Kidney epithelial cell (primary cell): ENCODE measurements around the gene OXLD1. TPM values are rescaled to one million over a fixed set of nuclear protein-coding genes. Genes with fewer than 3 reads are reported as not detected.

Source experiments
- DNase-seq: peaks from one replicate; pipeline ENCODE4 v3.0.0-alpha.2; 2010; ENCODE audit warnings: low read depth
- H3K27me3 ChIP-seq: 2 replicates; pipeline ENCODE4 v1.6.0; 2011; ENCODE audit warnings: low read length; ENCODE audit not compliant: control insufficient read depth, insufficient read depth
- H3K36me3 ChIP-seq: 2 replicates; pipeline ENCODE4 v1.5.1; 2011; ENCODE audit warnings: low read length; ENCODE audit not compliant: control insufficient read depth, insufficient read depth
- H3K4me3 ChIP-seq: 2 replicates; pipeline ENCODE4 v1.5.1; 2011; ENCODE audit warnings: low read depth, mild to moderate bottlenecking, control low read depth, low read length
- CTCF ChIP-seq: IDR thresholded peaks from 2 replicates; pipeline ENCODE4 v1.5.1; 2011; ENCODE audit warnings: mild to moderate bottlenecking, moderate library complexity, low read length, control low read depth, inconsistent platforms; ENCODE audit not compliant: insufficient read depth, poor library complexity, severe bottlenecking
- total RNA-seq: library from RNA; depleted of rRNA; stranded (reverse); fragments of >200 nt; gene quantifications from 2 replicates; pipeline ENCODE4 v1.2.3, GENCODE V29; 2015

Gene OXLD1
- total RNA-seq, 1 donor from 2014 or later = 41.7 TPM

- Histone ChIP-seq H3K27me3 (no peaks in the 10 kb centered on the region), H3K36me3 (peaks cover 9% of the 10 kb centered on the region), H3K4me3 (no peak overlapping the region)
- no peak for DNase-seq
- no peak for TF ChIP-seq CTCF
Measured at GRCh38 chr17:81690549-81690948, 24.1 kb upstream of the OXLD1 start.

GRCh38 chr17:81690066-81690465 lies 23.7 kb upstream of the OXLD1 start:
- H3K4me3 ChIP-seq = no peak overlapping the region
- H3K36me3 ChIP-seq = peaks cover 8% of the 10 kb centered on the region
- DNase-seq = no peak
- H3K27me3 ChIP-seq = no peaks in the 10 kb centered on the region
- TF ChIP-seq CTCF = no peak

GRCh38 chr17:81688616-81689015 lies 22.2 kb upstream of the OXLD1 start:
- Histone ChIP-seq H3K36me3 (peaks cover 4% of the 10 kb centered on the region), H3K27me3 (no peaks in the 10 kb centered on the region), H3K4me3 (no peak overlapping the region)
- no peak for DNase-seq
- no peak for TF ChIP-seq CTCF

GRCh38 chr17:81687770-81688541 lies 21.6 kb upstream of the OXLD1 start:
- TF ChIP-seq CTCF = no peak
- H3K4me3 ChIP-seq = no peak overlapping the region
- peaks cover 4% of the 10 kb centered on the region for H3K36me3 ChIP-seq
- DNase-seq = no peak
- H3K27me3 ChIP-seq = no peaks in the 10 kb centered on the region

GRCh38 chr17:81686614-81687013 lies 20.2 kb upstream of the OXLD1 start:
- Histone ChIP-seq H3K27me3 (no peaks in the 10 kb centered on the region), H3K36me3 (peaks cover 4% of the 10 kb centered on the region)
- DNase-seq = no peak

More at GRCh38 chr17:81686614-81687013, 20.2 kb upstream of the OXLD1 start:
- no peak for TF ChIP-seq CTCF
- H3K4me3 ChIP-seq = no peak overlapping the region
